G401.6 (cell line): ENCODE measurements around the gene PTPRN2.

Source experiments
- FAIRE-seq: peaks from 2 replicates; lab custom pipeline; 2012; peaks lifted over from hg19 to GRCh38; lab: Jason Lieb, UNC

PTPRN2 gene

GRCh38 chr7:157721468-157722136, 866.0 kb downstream of the PTPRN2 start:
- FAIRE-seq: no peak

- FAIRE-seq: no peak
Measured at GRCh38 chr7:157719705-157720655, 867.6 kb downstream of the PTPRN2 start.

DNA sequence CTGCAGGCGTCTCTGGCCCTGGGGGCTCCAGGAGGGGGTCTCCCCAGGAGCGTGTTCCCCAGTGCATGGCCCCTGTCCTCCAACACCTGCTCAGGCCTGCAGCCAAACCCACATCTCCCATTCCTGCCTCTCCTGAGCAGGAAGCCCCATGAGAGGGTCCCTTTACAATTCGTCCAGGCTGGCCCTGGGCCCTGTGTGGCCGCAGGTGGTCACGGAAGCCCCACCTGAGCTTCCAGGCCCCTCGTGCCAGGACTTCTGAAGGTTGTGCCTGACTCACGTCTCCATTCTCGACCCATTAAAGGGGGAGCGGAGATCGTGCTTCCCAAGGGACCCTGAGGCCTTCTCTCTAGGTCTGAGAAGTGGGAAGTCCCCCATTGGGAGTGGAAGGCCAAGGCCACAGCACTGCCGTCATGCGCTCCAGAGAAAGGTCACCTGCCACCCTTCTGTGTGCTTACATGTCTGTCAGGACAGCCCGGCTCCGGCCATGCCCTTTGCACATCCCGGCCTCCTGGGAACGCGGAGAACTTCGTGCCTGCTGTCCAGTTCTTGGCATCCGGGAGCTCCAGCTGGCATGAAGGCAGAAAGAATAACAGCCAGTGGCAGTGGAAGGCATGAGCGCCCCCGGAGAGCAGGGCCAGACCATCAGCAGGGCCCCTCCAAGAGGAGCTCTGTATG, 868.5 kb downstream of the PTPRN2 start:
- no peak for FAIRE-seq

- no peak for FAIRE-seq
Measured at GRCh38 chr7:157718303-157719007, 869.2 kb downstream of the PTPRN2 start.

DNA sequence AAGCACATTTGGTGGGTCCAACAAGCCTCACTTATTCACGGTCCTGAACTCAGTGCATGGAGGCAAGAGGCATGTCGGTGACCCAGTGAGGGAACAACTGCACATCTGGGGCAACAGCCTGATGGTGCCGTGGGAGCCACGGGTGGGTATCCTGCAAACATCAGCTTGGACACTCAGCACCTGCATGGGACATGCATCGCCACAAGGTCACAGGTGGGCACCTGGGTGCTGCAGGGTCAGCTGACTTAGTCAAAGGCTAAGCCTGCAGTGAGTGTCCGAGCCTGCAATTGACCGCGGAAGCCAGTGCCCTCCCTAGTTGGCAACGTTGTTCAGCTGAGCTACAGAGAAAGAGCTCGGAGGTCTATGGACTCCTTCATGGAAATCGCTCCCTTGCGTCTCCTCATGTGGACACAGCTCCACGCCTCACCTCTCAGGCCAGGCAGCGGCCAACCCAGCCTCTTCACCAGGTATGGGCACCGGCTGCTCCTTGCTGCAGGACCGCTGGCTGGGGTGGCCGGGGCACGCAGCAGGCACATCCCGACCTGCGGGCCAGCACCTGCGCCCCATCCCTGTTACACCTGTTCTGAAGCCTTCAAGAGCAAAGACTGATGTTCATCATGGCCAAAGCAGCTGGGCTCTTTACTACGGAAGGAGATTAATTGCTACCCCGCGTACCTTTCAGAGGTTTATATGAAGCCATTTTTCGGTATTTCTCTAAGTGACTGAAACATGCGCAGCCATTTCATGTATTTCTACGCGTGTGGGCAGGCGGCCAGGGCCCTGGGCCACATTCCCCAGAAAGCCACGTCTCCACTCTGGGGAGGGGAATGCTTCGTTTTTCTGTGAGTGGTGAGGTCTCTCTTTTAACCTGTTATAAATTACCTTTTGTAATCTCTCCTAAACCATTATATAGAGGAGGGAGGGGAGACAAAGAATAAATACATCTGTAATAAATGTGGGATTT, 870.1 kb downstream of the PTPRN2 start:
- FAIRE-seq: no peak

DNA sequence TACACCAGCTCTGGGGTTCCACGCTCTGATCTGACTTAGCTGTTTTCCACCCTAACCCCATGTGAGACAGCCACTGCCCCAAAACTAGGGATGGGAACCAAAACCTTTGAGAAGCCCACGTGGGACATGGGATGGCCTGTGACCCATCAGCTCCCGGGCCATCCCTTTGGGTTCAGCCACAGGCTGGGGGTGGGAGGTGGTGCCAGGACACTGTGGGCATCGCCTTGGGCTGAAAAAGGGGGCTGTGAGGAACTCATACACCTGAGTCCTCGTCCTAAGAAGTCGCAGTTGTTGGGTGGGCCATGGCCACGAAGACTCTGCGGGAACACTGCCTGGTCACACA, 871.7 kb downstream of the PTPRN2 start:
- no peak for FAIRE-seq

DNA sequence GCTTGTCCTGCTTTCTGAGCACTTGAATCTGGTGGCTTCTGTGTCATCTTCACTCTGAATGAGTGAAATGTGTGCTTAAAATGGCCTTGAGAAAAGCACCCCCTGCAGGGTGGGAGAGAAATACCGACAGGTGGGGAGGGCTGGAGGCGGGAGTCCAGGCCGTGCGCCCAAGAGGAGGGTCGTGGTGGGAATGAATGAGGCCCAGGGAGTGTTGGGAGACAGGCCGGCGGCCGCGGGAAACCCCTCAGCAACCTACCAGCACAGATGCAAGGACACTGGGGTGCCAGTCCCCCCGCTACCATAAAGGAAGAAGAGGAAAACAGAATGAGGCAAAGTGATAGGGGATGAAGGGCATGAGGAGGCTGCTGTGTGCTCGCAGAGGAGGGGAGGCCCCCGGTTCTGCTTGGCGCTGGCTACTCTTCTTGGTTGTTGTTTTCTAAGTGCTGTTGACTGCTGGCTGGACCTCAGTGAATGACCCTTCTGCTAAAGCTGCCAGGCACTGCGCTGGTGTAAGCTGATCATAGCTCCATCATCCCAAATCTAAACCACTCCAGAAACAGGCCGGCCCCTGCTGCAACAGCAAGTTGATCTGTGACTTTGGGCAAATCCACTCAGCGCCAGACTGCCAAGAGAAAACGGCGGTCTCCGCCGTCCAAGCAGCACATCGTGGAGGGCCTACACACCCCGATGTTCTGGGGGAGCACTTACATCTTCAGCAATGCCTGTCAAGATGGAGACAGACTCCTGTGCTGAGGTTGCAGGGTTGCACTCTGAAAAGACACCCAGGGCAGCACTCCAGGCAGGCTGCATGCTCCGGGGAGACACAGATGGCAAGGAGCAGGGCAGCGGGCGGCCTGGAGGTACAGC, 872.3 kb downstream of the PTPRN2 start:
- FAIRE-seq: no peak

DNA sequence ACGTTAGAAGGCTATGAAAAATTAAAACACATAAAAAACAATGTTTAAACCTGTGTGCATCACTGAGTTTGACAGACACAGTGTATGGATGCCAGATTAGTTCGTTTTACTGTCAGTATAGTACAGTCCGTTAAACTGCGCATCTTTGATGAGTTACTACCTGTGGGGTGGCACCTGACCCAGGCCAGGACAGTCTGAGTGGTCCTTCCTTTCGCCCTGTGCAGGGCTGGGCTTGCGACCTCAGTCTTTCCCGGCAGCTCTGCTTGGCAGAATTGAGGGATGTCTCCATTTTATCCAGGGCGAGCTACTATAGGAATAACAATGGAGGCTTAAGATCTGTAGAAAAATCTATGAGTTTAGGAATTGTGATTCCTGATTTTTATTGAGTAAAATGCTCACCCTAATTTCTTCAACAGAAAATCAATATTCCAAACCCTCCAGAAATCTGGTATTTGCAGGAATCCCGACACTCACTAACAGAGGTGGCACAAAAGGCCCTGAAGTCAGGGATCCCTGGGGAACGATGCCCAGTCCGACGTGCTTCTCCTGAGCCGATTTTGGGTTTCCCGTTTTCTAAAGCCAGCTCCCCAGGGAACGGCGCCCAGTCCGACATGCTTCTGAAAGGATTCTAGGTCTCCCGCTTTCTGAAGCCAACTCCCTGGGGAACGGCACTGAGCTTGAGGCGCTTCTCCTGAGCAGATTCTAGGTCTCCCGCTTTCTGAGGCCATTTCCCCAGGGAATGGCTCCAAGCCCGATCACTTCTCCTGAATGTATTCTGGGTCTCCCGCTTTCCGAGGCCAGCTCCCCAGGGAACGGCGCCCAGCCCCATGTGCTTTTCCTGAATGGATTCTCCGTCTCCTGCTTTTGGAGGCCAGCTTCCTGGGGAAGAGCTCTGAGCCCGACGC, 873.2 kb downstream of the PTPRN2 start:
- no peak for FAIRE-seq

- FAIRE-seq: no peak
Measured at GRCh38 chr7:157713591-157713990, 874.0 kb downstream of the PTPRN2 start.

DNA sequence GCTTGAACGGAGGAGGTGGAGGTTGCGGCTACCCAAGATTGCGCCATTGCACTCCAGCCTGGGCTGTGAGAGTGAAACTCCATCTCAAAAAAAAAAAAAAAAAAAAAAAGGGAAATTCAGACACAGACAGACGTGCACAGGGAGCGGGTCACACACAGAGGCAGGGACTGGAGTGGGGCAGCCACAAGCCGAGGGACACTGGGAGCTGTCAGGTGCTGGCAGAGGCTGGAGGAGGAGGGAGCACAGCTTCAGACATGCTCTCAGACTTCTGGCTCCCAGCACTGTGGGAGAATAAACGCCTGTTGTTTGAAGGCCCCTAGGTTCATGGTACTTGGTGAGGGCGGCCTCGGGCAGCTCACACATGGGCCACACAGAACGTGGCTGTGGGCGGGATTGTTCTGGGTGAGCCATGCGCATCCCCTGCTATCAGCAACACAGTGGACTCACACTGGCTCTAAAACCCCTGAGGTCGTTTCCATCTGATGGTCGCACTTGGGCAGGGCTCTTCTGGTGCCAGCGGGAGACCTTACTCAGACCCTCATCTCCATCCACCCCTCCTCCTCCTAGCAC, 874.9 kb downstream of the PTPRN2 start:
- no peak for FAIRE-seq

GRCh38 chr7:157711353-157711888, 876.2 kb downstream of the PTPRN2 start:
- FAIRE-seq: no peak

DNA sequence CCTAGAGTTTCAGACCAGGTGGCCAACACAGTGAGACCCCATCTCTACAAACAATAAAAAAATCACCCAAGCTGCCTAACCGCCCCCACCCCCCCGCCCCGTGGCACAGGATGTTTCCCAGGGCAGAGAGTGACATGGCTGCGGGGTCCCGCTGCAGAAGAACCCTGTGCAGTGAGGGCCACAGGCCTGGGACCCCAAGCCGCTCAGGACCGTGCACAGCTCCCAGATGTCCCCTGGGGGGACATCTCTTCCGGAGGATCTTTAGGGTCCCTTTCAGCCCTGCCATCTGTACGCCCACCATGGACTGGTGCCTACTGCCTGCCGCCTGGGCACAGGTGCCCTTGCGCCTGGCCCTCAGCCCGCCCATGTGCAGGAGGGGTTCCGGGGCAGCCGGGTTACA, 877.2 kb downstream of the PTPRN2 start:
- no peak for FAIRE-seq

DNA sequence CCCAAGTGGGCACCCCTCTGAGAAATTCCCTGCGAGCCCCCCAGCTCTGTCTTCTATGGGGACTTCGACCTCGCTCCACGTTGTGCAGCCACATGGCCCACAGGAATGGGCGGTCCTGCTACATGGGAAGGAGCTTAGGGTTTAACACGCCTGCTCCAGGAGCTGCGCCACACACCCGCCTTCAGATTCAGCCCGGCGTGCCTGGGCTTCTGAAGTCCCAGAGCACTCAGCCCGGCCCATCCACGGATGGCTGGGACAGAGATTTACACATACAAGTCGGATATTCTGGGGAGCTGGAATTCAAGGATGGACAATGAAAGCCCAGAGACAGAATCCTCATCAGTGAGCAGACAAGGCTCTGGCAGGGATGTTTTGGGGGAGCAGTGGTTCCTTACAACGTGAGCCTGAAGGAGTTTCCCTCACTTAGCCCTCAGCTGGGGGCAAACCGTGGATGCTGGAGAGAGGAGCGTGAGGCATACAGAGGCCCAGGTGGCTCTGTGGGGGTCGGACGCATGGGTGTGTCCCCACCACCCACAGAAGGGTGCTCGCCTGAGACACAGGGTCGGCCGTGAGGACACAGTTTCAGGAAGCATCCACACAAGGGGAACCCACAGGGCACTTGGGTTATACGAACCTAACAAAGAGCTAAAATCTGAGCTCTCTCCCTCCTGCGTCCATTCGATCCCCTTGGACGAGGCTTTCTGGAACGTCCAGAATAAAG, 877.9 kb downstream of the PTPRN2 start:
- no peak for FAIRE-seq

- FAIRE-seq: no peak
Measured at GRCh38 chr7:157708919-157709295, 878.7 kb downstream of the PTPRN2 start.

DNA sequence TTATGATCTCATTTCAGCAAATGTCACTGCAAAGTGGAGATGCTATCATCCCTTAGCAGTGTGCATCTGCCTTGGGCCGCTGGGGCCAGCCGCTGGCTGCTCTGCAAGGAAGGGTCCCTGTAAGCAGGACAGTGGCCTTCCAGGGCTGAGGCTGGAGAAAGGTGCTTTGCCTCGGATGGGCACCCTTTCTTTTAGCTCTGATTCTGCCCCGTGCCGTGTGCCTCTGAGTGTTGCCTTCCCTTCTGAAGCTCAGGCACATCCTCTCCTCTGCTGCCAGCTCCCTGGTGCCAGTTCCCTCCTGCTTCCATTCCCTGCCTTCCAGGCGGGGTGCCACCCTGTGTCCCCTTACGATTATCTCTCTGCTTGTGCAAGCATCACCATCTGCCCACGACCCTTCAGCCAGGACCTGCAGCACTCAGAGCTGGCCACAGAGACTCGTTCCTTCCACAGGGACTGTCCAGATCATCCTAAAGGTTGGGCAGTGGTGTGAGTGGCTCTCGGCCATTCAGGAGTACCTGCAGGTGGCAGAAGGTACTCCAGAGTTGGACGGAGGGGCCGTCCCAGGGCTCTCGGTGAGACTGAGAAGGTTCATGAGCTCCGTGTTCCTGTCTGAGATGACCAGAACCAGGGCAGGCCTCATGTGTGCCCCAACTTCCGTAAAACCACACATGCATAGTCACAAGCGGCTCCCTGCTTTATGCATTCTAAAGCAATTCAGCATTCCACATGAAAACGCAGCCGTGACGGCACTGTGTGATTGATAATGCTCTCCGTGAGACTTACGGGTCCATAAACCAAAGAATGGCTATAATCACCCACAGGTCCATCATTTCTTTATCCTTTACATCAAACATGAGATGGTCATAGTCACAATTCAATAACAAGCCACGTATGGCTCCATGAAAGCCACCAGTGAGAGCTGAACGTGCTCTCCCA, 879.4 kb downstream of the PTPRN2 start:
- no peak for FAIRE-seq

GRCh38 chr7:157704365-157704764, 883.3 kb downstream of the PTPRN2 start:
- FAIRE-seq: no peak
